Activated CD4-positive, CD25-positive, alpha-beta regulatory T cell treated with anti-CD3 and anti-CD28 coated beads, Interleukin-2, amount 50 U/mL, for 72 hours (primary cell): ENCODE measurements around the gene KL.

Source experiments
- DNase-seq: peaks from one replicate; pipeline ENCODE4 v3.0.0; 2021

KL gene

GRCh38 chr13:33006134-33006533 lies 10.1 kb upstream of the KL start:
- no peak for DNase-seq

DNA sequence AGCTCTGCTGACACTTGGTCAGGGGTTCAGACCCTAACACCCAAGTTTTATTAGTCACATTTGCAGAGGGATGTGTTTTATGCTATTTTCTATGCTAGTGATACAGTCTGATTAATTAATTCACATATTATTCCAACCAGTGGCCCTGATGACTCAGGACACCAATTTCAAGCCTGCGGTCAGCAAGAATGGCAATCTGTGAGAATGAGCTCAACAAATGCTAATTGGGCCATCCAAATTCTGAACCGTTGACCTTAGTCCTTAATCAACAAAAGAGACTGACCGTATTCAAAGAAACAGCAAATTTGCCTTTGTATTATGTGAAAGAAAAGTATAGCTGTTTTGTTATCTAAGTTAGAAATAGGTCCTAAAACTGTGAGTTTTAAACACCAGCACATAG lies 9.6 kb upstream of the KL start:
- no peak for DNase-seq

DNA sequence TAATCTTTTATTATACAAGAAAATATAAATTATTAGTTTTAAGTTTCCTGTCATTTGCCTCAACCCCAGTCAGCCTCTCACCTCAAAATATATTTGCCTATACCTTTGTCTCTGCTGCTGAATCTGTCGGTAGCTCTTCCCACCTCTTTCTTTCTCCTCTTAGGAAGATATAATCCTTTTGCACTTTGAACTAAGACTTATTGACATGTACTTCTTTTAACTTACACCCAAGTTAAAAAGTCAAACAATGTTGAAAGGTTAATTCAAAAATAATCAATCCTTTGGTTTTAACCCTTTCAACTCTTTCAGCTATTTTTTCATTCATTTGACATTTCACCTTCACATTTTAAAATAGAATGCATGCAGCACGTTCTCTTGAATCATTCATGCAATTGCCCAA lies 9.0 kb upstream of the KL start:
- no peak for DNase-seq

DNA sequence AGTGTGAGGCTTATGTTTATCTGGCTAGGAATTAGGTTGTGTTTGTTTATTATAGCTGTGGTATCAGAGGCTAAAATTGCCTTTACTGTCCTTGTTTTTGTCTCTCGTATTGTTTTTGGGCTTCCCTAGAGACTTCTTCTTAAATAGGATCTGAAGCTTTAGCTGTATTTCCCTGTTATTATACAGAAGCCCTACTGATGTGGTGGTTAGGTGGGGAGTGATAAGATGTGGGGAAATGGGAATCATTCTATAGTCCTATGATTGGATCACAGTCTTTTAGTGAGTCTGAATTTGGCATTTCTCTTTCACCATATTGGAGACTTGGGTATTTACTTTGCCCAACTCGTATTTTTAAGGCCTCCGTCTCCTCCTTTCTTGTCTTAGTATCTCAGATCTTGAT lies 8.3 kb upstream of the KL start:
- no peak for DNase-seq

- no peak for DNase-seq
Observed at GRCh38 chr13:33008946-33009722, 7.1 kb upstream of the KL start.

DNA sequence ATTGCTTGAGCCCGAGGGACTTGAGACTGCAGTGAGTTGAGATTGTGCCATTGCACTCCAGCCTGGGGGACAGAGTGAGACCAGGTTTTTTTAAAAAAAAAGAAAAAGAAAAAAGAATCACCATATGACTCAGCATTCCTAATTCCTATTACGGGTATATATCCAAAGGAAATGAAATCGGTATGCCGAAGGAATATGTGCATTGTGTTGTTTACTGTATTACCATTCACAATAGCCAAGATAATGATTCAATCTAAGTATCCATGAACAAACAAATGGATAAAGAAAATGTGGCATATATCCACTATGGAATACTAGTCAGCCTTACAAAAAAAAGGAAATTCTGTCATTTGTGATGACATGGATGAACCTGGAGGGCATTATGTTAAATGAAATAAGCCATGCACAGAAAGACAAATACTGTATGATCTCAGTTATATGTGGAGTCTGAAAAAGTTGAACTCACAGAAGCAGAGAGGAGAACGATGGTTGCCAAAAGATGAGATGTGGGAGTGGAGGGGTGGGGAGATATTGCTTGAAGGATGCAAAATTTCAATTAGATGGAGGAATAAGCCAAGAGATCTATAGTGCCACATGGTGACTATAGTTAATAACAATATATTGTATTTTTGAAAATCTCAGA lies 4.3 kb upstream of the KL start:
- DNase-seq: no peak

- no peak for DNase-seq
Observed at GRCh38 chr13:33014291-33014690, 1.9 kb upstream of the KL start.

GRCh38 chr13:33015241-33015668 lies 968 bp upstream of the KL start:
- no peak for DNase-seq

DNA sequence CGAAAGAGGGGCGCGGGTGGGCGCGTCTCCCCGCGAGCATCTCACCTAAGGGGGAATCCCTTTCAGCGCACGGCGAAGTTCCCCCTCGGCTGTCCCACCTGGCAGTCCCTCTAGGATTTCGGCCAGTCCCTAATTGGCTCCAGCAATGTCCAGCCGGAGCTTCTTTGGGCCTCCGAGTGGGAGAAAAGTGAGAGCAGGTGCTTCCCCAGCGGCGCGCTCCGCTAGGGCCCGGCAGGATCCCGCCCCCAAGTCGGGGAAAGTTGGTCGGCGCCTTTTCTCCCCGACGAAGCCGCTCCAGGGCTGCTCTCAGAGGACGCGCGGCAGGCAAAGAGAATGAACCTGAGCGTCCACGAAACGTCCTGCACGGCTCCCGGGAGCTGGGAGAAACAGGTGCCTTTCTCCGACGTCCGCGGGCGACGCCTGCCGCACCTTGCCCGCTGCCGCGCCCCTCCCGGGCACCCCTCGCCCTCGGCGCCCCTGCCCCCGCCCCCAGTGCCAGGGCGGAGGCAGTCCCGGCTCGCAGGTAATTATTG lies 366 bp upstream of the KL start:
- DNase-seq: no peak

- DNase-seq: no peak
Observed at GRCh38 chr13:33017323-33017929, 1.2 kb downstream of the KL start.

DNA sequence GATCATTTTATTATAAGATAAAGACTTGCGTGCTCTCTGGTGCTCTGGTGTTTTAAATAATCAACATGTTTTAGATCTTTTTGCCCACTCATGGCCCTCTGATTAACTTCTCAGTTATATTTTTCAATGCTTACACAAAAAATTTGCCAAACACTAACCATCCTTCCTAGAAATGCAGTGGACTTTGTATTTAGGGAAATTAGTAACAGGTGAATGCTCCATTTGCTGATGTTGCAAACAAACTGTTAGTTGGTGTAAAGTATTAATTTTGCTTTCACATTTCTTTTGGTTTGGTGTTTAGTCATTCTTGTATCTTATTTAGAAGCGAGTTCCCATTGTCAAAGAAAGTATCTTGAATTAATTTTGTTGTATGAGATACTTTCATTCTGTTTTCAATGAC lies 2.7 kb downstream of the KL start:
- DNase-seq: no peak

DNA sequence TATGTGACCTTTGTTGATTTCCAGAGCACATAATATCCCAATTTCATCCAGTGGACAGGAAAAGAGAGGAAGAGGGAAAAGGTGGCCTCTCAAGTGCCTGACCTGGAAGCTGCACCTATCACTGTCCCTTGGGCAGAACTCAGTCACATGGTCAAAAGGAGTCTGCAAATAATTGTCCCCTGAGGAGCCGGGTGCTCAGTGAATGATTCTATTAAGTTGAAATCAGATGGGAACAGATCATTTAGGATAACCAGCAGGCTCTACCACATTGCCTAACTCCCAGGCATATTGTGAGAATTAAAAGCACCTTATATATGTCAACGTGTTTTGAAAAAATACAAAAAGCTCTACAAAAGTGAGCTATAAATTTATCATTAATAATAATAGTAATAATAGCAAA lies 6.8 kb downstream of the KL start:
- no peak for DNase-seq

DNA sequence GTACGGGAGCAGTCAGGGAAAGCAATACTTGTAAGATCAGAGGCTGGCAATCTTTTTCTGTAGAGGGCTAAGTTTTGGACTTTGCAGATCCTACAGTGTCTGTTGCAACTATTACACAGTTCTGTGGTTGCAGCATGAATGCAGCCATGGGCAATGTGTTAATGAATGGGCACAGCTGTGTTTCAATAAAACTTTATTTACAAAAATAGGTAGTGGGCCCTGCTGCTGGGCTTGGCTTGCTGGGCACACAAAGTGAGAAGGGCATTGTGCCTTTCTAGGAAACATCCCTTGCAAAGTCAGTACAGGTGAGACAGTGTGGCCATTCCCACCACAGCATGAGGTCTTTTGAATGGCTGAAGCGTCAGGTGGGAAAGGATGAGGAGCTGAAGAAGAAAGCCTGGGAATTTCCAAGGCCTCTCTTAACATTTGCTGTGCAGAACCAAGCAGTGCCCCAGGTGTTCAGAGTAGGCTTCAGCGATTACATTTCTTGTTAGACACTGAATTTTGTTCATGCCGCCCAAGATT lies 9.1 kb downstream of the KL start:
- no peak for DNase-seq

DNA sequence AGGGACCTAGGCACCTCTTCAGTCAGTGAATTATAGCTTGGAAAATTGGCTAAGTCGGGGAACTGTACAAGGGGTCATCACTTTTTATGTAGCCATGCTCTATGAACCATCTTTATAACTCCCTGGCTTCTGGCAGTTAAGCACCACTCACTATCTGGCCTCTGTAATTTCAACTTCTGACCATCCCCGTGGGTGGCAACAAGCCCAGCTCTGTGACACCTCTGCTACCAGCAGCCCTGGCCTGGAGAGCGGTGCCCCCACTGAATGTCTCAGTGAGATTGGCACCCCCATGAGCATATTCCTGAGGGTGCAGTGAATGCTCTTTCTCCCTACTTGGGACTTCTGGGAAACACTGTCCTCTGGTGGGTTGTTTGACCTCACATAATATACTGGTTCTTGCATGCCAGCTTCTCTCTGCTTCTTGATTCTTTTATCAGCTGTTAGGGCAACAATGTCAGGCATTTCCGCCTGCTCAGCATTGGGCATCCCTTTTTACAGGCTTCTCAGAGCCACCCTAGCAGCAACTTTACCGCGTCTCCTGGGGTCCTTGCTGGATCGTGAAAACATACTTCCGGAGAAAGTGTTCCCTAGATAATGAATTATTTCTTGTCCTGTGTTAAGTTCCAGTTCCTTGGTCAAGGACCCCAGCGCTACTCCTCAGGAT lies 10.4 kb downstream of the KL start:
- DNase-seq: no peak

DNA sequence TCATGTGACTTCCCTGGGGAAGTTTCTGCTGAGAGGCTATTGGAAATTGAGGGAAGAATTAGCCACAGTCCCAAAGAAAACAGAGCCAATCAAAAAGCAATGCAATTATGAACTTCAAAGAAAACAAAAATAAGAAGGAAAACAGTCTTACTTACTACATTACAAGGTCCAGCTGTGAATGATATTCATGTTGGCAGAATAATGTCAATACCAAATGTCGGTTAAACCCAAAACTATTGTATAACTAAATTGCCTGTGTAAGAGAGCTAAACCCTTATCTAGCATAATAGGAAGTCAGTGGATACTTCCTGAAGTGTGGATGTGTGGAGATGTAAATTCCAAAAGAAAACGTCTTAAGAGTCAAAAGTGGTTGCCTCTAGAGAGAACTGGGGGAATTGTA lies 12.4 kb downstream of the KL start:
- no peak for DNase-seq

DNA sequence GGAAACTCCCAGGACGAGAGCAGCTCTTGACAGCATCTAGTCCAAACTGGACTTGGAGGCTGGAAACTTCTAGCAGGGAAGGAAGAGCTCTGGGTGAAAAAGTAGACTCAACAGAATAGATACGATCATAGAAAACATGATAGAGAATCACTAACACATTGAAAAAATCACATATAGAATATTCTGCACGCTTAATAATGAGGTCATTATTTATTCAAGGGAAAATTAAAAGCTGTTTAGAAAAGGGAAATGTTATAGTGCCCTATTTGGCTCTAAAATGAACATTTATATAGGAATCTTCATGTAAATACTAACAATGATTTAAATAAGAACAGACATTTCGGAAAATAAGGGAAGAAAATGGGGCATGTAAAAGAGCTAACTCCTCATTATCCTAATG lies 15.1 kb downstream of the KL start:
- DNase-seq: no peak

DNA sequence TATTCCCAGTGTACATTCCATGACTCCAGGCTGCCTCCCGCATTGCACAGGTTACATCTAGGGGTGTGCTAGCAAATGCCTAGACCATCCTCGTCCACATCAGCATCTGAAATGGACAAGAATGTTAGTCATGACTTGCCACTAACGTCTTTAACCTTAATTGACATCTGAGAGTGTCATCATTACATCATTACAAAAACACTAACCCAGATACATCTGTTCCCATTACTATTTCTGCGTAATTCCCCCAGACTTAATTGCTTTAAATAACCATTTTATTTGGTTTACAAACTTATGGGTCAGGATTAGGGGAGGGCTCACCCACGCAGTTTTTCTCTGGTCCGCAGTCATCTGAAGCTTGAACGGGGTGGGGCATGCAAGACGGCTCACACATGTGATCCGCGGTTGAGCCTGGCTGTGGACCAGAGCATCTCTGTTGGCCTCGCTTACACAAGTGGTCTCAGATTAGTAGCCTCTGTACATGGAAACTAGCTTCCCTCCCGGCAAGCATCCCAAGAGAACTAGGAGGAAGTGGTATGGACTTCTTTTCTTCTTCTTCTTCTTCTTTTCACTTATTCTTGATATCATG lies 15.9 kb downstream of the KL start:
- DNase-seq: no peak

- DNase-seq: no peak
Observed at GRCh38 chr13:33033051-33033812, 17.0 kb downstream of the KL start.

- DNase-seq: no peak
Observed at GRCh38 chr13:33033986-33034385, 17.8 kb downstream of the KL start.

DNA sequence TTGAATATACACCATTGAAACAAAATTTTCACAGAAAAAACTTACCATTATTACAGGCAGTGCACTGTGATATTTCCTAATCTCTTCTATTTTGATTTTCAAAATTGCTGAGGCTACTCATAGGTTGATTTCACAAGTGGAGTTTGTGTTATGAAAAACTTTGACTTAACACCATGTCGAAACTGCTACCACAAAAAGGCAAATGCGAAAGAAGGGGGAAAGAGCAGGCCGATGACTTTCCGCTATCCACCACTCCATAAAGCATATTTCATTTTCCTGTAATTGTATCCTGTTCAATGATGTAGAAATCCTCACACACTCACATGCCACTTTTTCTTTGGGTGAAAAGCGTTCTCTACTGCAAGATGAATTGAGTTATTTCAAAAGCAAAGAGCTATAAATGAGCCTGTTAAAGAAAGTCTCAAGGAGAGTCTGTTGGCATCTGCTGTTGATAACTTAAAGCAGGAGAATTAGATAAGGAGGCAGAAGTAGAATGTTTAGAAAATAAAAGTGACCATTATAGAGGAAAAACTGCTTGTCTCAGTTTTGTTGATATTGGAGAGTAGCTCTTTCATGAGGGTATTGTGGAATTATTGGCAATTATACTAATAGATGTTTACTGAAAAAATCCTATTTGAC lies 18.8 kb downstream of the KL start:
- DNase-seq: no peak

DNA sequence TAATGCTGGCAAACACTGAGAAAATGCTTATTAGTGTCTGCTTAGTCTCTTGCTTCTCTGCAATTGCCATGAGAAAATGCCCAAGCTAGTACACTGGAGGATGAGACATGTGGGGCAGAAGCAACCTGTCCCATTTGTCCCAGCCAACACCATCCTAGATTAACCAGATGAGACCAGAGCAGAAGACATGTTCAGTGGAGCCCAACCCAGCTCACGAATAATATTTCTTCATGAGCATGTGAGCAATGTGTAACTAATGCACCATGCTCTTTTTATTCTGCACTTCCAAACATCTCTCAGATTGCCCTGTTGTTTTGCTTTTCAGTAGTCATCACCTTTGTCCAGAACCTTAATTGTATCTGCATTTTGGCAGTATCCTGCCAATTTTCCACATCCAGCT lies 21.4 kb downstream of the KL start:
- no peak for DNase-seq

GRCh38 chr13:33040090-33040489 lies 23.9 kb downstream of the KL start:
- no peak for DNase-seq
